NAMALWA (cell line): ENCODE results near the gene SARDH.

ENCODE experiments used
- DNase-seq: peaks from one replicate; pipeline ENCODE4 v3.0.0-alpha.2; 2015; ENCODE audit warnings: low spot score

SARDH gene

DNA sequence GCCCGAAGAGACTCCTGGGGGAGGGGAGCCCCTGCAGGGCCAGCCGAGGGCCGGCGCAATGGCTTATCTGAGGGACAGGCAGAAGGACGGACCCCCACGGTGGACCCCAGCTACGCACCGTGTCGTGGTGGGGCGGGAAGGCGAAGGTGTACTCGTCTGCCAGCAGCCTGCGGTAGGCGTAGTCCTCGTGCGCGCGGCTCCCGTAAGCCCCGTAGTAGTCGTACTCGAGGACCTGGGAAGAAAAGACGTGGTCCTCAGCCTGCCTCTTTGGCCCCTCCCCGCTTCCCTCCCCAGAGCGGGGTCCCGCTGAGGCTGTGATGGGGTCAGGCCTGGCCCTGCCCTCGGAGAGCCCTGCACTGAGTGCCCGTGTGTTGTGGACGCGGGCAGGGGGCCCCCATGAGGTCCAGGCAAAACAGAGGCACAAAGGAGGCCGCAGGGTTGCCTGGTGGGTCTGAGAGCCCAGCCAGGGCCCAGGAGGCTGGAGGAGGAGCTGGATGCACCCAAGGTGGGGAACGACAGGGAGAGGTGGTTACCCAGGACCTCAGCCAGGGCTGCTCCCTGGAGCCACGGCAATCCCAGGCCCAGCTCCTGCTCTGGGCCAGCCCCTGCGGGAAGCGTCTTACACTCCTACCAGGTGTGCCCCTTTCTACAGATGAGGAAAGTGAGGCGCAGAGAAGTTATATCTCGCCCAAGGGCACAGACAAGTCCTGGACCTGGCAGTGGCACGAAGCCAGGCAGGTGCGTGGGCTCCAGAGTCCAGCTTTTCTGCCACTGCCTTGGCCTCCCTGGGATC lies 35.2 kb downstream of the SARDH start:
- DNase-seq, result no peak

DNA sequence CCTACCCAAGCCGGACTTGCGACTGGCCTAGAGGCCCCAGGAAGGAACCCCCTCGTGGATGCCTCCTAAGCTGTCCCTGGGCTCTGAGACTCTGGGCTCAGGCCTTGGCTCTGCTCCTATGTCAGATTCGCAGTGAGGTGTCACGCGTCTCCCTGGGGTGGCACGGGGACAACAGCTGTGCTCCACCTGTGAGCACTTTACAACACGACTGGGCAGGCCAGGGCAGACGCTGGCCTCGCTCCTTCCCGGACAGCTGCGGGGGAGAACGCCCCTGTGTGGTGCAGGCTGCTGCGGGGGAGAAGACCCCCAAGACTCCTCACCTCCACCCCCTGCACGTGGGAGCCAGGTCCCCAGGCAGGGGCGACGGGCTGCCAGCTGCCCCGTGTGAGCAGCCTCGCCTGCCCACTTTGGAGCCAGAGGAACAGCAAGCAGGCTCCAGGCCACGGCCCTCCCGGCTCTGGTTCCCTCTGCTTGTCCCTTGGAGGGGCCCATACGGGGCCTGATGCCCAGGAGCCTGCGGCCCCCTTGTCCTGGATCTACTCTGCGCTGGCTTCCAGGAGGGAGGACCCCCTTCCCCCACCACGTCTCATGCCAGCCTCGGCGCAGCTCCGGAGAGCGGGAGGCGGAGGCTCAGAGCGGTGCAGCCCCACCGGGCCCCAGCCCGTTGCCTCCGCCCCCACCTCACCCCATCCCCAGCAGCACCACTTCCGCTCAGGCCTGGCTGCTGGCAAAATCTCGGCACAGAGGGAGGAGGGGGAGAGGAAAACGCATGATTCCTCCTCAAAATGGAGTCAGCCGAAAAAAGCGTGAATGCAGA lies 36.0 kb downstream of the SARDH start:
- DNase-seq, result no peak

DNA sequence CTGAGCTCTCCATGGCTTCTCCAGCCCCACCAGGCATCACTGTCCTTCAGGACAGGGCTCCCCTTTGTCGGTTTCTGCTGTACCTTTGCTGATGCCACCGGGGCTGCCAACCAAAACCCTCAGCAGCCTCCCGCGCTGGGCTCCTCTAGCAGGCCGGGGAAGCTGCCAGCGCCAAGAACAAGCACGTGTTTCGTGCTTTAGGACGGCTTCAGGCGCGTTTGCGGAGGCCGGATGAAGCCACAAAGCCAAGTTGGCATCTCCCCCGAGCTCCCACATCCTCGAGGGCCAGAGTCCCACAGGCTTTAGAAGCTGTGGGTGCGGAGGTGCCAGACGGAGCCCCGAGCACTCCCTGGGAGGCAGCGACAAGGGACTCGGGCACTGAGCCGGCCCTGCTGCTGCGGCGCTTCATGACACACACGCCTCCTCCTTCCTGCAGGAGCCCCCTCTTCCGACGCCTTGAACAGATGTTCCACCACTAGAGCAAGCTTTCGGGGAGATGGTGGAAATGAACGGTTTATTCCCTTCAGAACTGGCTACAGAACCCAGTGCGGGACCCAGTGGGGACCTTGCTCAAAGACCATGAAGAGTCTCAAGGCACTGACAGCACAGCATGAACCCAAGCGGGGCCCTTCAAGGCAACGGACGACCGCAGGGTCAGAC lies 36.7 kb downstream of the SARDH start:
- DNase-seq, result no peak

DNA sequence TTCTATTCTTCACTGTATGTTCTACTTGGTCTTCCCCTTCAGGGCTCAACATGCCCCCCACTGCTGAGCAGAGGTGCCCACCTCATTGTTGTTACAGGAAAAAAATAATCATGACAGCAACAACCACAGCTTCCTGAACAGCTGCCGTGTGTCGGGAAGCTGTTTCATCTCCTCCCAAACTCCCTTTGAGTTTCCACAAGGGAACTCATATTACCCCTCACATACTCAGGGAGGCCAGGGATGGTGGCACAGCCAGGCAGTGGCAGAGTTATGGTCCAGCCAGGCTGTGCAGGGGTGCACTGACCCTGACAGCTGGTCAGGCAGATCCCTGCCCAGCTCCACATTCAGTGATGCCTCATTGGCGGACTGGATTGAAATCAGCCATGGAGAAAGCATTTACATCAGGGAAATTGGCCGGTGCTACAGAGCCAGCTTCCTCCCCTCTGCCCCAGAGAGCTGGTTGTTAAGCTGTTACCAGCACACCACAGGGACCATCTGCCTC lies 37.3 kb downstream of the SARDH start:
- DNase-seq, result no peak

DNA sequence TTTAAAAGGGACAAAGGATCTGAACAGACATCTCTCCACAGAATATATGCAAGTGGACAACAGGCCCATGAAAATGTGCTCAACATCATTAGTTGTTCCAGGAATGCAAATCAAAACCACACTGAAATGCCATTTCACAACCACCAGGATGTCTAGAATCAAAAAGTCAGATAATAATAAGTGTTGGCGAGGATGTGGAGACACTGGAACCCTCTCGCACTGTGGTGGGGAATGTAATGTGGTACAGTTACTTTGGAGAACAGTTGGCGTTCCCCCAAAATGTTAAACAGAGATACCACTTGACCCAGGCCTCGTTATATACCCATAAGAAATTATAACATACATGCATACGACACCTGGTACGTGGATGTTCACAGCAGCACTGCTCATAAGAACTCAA lies 38.6 kb downstream of the SARDH start:
- no peak for DNase-seq

DNA sequence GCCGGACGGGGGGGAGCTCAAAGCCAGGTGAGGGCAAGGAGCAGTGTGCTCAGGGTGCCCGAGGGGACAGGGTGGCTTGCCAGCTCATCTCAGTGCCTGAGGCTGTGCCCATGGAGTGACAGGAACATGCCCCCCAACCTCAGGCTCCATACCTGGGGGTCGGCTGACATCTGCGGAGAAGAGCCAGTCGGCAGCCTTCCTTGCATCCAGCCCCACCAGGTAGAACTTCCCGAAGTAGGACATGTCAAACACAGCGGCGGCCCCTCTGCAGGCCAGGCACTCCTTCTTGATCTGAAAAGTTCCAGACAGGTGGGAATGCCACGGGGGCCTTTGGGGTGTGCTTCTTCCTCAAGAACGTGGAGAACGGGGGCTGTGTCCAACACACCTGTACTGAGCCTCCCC lies 42.1 kb downstream of the SARDH start:
- no peak for DNase-seq

DNA sequence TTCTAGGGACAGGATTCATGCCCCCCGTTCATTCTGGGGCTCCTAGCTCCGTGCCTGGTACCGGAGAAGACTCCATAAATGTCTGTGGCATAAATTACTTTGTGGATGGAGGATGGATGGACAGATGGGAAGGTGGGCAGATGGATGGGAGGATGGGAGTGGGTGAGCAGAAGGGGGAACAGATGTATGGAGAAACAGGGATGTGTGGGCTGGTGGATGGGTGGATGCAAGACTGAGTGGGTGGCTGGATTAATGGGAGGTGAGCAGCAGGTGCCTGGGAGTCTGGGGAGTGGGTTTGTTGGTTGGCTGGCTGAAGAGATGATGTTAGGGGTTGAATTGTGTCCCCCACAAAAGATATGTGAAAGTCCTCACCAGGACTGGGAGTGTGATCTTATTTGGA lies 43.5 kb downstream of the SARDH start:
- no peak for DNase-seq

DNA sequence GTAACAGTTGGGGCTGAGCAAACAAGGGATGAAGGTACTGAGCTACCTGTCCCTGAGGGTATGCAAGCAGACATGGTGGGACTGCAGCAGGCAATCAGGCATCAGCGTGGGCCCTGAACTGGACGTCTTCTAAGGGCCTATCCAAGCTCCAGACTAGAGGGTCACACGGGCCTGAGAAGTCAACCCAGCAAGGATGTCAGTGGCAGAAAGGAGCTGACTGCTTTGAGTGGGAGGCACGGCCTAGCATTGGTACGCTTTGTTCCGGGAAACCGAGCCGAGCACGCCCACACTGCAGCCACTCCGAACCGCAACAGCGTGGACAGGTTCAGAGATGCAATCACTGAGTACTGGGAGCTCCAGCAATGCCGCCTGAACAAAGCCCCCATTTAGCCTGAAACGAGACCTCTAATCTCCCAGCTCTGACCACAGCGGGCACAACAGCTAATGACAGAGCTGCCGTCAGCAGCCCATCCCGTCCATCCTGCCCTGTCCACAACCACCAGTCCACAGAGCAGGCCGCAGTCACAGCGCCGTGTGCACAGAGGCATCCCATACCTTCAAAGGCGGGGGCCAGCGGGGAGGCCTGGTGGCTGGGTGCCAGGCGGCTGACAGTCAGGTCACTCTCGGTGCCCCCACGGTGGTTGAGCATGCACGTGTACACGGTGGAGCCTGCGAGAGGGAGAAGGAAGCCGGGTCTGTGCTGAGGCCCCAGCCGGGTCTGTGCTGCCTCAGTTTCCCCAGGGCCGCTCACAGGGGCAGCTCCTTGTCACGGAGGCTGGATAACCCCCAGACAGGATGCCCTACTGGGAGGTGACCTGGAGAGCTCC lies 44.2 kb downstream of the SARDH start:
- no peak for DNase-seq

DNA sequence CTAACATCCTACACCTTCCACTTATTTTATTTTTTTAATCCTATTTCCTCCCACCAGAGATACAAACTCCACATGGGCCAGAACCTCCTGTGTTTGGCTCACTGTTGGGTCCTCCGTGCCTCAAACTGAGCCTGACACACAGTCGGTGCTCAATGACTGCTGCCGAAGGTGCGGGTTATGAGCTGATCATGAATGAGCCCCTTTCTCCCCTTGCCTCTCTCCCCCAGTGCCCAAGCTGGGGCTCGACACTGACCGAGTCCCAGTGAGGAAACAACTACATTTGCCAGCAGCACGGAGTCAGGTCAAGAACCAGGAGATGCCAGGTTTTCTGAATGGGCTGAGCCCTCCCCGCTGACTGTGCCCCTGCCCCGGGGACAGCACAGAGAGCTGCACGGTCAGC lies 45.0 kb downstream of the SARDH start:
- no peak for DNase-seq

DNA sequence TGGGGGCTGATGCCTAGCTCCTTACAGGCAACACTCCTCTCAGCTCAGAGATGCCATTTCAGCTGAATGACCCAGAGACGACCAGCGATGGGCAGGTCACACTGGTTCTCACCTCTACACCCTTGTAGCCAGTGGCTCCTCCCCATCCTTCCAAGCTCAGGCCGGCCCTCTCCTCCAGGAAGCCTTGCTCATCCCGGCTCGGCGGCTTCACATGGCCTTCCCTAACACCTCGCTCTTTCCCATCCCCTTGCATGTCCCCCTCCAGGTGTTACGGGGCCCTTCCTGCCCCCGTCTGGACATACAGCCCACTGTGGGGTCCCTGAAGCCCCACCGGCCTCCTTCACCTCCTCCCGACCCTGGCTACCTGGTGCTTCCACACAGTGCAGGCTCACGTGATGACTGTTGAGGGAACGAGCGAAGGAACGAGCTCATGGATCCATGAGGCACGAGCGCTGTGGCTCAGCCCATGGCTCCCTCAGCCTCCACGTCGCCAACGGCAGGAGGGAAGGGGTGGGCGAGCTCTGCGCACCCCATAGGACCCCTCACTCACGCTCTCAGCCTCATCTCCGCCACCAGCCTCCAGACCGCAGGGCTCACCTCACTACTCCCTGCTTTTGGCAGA lies 45.7 kb downstream of the SARDH start:
- DNase-seq, result no peak

DNA sequence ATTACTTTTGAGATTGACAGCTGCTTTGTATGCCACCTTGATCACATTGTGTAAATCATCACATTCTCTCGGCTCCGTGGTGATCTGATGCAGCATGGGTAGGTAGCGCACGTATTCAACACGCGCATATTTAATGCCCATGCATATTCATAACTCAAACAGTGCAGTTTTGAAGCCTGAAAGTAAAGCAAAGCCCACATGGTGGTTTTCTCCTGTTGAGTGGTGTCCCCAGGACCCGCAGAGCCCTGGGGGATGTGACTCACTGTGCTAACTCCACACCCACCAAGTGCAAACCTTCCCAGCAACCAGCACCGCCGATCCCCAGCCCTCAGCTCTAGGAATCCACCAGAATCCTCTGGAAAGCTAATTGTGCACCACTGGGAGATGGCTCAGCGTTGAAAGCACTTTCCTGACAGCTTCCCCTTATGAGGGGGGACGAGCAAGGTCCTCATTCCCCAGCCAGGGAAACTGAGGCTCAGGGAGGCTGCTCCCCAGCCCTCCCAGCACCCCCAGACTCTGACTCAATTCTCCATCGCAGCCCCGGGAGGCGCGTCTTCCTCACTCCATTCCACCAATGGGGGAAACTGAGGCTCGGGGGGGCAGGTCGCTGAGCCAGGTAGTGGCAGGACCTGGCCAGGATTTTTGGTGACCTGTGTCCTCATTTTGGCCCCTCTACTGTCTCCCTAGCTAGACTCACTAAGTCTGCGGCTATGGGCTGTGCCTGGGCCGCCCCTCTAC lies 46.4 kb downstream of the SARDH start:
- no peak for DNase-seq

DNA sequence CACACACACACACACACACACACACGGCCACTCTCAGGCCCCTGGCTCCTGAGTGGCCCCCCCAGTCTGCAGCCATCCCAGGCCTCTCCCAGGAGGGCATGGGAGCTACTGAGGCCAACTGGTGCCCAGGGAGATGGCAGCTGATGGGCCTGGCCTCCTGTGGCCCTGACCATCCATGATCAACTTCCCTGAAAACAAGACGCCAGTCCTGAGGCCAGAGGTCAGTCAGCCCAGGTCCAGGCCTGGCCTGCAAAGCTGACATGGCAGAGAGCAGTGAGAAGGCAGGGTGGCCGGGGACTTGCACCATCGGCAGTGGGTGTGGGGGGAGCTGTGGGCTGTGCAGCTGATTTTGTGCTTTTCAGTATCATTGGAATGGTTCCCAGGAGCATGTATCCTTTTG lies 47.0 kb downstream of the SARDH start:
- no peak for DNase-seq

DNA sequence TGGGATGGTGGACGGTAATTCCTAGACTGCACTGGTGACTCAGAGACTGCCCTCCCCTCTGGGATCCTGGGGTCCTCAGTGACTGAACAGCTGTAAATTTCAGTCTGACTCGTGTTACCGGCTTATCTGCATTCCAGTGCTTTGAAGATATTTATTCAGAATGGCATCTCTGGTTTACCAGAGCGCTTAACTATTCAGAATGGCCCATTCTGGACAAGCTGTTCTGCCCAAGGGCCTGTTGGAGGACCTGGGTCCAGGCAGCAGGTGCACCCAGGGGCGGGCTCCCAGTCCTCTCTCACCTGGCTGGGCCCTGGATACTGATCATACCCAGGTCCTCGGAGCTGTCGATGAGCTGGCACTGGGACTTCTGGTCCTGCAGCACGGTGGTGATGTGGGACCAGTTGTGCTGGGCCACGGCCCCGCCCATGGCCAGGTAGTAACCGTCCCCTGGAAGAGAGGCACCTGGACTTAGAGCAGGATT lies 48.0 kb downstream of the SARDH start:
- DNase-seq, result no peak

DNA sequence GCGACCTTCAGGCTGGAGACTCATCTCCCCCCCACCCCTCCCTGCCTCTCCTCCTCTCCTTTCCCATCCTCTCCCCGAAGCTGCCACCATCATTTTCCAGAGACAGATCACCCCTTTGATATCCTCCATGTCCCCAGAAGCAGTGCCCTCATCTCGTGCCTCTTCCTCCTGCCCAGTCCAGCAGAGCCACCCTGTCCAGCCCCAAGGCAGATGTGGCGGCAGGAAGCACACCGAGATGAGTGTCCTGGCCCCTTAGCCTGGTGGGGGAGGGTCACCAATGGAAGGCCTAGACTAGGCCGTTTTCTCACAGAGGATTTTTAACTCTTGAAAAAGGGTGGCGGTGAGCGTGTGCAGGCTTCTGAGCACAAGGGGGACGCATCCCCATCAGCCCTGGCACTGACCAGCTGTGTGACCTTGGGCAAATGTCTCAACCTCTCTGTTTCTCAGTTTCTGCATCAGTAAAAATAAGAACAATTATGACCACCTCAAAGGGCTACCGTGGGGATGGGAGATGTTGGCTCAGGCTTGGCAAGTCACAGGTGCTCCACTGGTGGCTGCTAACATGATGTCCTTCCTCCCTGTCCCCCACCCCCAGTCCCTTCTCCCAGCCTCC lies 48.9 kb downstream of the SARDH start:
- DNase-seq, result no peak

DNA sequence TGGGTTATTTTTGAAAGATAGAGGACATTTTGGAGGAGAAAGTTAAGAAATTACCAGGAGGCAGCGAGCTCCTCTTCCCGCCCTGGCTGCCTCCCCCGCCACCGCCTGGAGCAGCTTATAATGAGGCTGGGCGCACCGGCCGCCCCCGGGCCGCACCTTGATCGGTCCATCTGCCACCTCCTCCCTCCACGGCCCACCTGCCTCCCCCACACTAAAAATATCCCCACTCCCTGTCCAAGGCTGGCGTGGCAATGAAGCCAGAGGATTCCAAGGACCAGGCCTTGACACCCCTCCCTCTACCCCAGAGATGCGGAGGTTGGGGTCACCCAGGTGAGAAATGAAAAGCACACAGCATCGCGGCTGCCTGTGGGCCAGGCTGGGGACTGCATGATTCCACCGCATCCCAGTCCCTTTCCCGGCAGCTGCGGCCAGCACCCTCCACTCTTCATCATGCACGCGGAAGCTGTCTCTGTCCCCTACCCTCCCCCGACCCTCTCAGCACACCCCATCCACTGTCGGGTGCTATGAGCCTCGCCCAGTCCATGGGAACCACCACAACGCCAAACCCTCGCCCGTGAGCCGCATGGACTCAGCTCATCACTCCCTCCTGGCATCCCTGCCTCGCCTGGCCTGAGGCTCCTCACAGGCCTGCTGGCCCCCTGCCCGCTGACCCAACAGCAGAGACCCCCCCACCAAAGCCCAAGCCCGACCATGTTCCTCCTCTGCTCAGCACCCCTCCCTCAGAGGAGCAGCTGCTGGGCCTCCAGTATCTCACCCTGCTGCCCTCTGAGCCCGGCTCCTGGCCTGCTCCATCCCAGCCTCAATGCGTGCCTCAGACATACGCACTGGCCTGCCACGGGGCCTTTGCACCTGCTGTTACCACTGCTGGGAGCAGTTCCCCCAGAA lies 50.0 kb downstream of the SARDH start:
- no peak for DNase-seq

DNA sequence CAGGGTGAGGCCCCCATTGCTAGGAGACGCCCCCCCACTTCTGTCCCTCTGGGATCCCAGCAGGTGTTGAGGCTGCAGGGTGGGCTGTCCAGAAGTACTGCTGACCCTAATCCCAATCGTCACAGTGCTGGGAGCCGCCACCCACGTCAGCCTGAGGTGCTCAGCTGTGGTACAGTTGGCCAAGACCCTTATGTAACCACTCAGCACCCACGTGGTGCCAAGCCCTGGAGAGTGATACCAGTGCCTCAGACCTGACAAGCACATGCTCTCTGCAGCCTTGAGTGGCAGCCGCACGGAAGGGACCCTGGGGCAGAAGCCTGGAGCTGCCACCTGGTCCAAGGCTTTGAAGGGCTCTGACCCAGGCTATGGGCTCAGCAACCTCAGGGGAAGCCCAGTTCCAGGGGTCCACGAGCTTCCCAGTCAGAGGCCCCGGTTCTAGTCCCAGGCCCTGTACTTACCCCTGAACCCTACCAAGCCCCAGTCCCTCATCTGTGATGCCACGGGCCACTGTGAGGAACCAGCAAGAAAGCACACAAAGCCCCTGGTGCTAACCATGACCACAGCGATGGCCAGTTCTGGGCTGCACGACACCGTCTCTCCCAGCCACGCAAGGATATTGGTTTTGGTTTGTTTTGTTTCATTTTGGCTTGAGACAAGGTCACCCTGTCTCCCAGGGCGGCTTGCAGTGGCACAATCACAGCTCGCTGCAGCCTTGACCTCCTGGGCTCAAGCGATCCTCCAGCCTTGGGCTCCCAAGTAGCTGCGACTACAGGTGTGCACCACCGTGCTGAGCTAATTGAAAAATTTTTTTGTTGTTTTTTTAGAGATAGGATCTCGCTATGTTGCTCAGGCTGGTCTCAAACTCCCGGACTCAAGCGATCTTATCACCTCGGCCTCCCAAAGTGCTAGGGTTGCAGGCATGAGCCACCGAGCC lies 51.2 kb downstream of the SARDH start:
- DNase-seq, result no peak

DNA sequence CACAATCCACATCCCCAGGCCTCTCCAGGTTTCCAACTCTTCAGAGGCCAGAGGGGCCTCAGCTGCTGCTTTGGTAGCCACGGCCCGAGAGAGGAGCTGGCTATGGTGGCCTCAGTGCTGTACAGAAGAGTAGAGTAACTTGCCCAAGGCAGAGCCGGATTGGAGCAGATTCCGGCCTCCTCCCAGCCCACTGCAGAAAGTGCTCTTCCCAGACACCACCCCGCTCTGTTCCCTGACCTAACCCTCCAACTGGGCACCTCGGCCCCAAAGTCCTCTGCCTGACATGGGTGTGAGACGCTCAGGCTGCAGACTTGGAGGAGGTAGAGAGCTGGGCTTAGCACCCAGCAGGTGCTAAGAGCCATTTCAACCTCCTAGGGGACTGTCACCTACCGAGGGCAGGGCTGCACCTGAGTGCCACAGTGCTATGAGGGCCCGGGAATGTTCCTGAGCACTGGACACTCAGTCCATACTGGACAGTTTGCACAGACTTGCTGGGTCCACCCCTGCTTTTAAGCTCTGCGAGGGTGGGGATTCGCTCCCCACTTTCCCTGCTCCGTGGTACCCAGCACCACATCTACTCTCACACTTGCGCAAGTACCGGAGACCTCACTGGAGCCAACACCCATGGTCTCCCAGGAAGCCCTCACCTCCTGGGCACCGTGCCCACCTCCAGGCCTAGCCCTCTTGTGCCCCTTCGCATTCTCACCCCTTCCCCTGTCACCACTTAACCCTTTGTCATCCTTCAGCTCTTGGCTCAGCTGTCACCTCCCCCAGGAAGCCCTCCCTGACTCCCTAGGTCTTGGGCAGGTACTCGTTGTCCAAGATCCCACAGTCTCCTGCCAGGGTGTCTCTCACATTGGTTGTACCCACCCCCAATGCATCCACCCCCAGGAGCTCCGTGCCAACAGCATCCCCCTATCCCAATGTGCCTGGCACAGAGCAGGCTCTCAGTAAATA lies 52.2 kb downstream of the SARDH start:
- no peak for DNase-seq
